Loucy (cell line): ENCODE data around the gene ACAD10.

Source experiments
- H2AFZ ChIP-seq: fragments of 200-600 bp; sonication (generic); 2 replicates; pipeline ENCODE4 v1.6.0; 2016; ENCODE audit warnings: antibody characterized with exemption, mild to moderate bottlenecking, low read length, moderate library complexity
- H3F3A ChIP-seq: fragments of 200-600 bp; 2 replicates; pipeline ENCODE4 v1.6.0; 2016; ENCODE audit warnings: antibody characterized with exemption, low read depth, mild to moderate bottlenecking
- H3K27me3 ChIP-seq: fragments of 200-600 bp; sonication (generic); 2 replicates; pipeline ENCODE4 v1.6.1; 2014; ENCODE audit warnings: low read length, mild to moderate bottlenecking; ENCODE audit not compliant: insufficient read depth, poor library complexity, severe bottlenecking
- H3K36me3 ChIP-seq: fragments of 200-600 bp; sonication (generic); 2 replicates; pipeline ENCODE4 v1.6.1; 2016; ENCODE audit warnings: low read length; ENCODE audit not compliant: insufficient read depth
- H3K4me1 ChIP-seq: fragments of 200-600 bp; sonication (generic); 2 replicates; pipeline ENCODE4 v1.5.1; 2014; ENCODE audit warnings: low read length, mild to moderate bottlenecking; ENCODE audit not compliant: insufficient read depth, poor library complexity, severe bottlenecking
- H3K4me2 ChIP-seq: fragments of 200-600 bp; sonication (generic); 2 replicates; pipeline ENCODE4 v1.6.0; 2014; ENCODE audit warnings: antibody characterized with exemption, low read length, low read depth, mild to moderate bottlenecking; ENCODE audit not compliant: poor library complexity, severe bottlenecking
- H3K4me3 ChIP-seq: fragments of 200-600 bp; sonication (generic); 2 replicates; pipeline ENCODE4 v1.5.1; 2014; ENCODE audit warnings: low read length, mild to moderate bottlenecking, mixed read lengths; ENCODE audit not compliant: poor library complexity, severe bottlenecking
- H3K79me2 ChIP-seq: fragments of 200-600 bp; sonication (generic); 2 replicates; pipeline ENCODE4 v1.6.1; 2014; ENCODE audit warnings: low read length; ENCODE audit not compliant: insufficient read depth
- H3K9ac ChIP-seq: fragments of 200-600 bp; sonication (generic); 2 replicates; pipeline ENCODE4 v1.6.0; 2014; ENCODE audit warnings: mild to moderate bottlenecking, low read depth, low read length, moderate library complexity; ENCODE audit not compliant: poor library complexity, severe bottlenecking
- H3K9me2 ChIP-seq: fragments of 200-600 bp; sonication (generic); replicated peaks from 2 replicates; pipeline ENCODE4 v1.6.1; 2016; ENCODE audit warnings: low read depth, low read length, mixed read lengths
- H3K9me3 ChIP-seq: fragments of 200-600 bp; sonication (generic); 2 replicates; pipeline ENCODE4 v1.6.1; 2014; ENCODE audit warnings: mild to moderate bottlenecking, antibody characterized with exemption, low read length, low read depth; ENCODE audit not compliant: insufficient read depth
- H4K20me1 ChIP-seq: fragments of 200-600 bp; sonication (generic); 2 replicates; pipeline ENCODE4 v1.6.0; 2014; ENCODE audit warnings: antibody characterized with exemption, low read length, mild to moderate bottlenecking; ENCODE audit not compliant: insufficient read depth, poor library complexity, severe bottlenecking
- CTCF ChIP-seq: fragments of 200-600 bp; sonication (generic); conservative IDR thresholded peaks from 2 replicates; pipeline ENCODE4 v1.5.1; 2014; ENCODE audit warnings: mild to moderate bottlenecking, antibody characterized with exemption, low read length
- EZH2phosphoT487 ChIP-seq: fragments of 200-600 bp; IDR thresholded peaks from 2 replicates; pipeline ENCODE4 v1.6.1; 2018; ENCODE audit warnings: antibody characterized with exemption, mild to moderate bottlenecking, moderate library complexity, borderline replicate concordance

ACAD10 gene

DNA sequence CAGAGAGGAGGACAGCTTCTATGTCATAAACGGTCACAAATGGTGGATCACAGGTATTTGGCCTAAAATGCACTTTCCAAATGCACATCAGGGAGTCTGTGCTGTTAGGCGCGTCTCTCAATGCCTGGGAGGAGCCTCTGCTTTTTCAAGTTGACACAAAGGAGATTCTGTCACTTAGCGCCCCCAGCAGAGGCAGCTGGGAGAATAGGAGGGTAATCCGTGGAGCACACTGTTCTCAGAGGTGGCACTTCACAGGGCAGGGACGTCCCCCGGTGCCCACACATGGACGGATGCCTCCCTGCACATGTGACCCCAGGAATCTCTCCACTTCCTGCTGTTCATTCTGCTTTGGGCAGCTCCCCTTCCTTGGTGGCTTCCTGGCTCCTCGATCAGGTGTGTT lies 61.5 kb downstream of the ACAD10 start:
- Histone ChIP-seq H3K9ac (no peak overlapping the region), H3K79me2 (no peaks in the 10 kb centered on the region), H3K36me3 (no peaks in the 10 kb centered on the region; the same call in 1 of the 2 replicates), H4K20me1 (no peaks in the 10 kb centered on the region), H3K4me1 (no peaks in the 10 kb centered on the region), H2AFZ (no peak overlapping the region), H3K4me3 (no peak overlapping the region), H3K9me2 (no peaks in the 10 kb centered on the region), H3K27me3 (no peaks in the 10 kb centered on the region), H3K9me3 (no peaks in the 10 kb centered on the region), H3F3A (no peaks in the 10 kb centered on the region), H3K4me2 (no peak overlapping the region)
- TF ChIP-seq CTCF (no peak), EZH2phosphoT487 (no peak)

DNA sequence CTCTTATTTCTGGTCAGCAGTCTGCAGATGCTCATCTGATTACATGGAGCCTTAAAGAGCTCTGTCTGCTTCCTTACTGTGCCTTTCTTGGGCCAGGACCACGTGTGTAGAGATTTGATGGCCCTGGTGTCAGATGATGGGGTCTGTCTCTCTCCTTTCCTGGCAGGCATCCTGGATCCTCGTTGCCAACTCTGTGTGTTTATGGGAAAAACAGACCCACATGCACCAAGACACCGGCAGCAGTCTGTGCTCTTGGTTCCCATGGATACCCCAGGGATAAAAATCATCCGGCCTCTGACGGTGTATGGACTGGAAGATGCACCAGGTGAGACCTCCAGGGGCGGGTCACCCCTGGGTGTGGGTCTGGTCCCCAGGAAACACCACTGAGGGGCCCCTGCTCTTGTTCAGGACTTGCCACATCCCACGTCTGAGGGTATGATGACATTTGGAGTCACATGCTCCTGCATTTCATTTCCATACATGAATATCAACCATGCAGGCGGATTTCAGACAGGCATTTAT lies 62.4 kb downstream of the ACAD10 start:
- no peaks in the 10 kb centered on the region for H3K9me3 ChIP-seq
- H4K20me1 ChIP-seq = no peaks in the 10 kb centered on the region
- TF ChIP-seq CTCF = no peak
- H2AFZ ChIP-seq = no peak overlapping the region
- H3K4me2 ChIP-seq = no peak overlapping the region
- no peak overlapping the region for H3K4me3 ChIP-seq
- H3K9ac ChIP-seq = no peak overlapping the region
- no peaks in the 10 kb centered on the region for H3K9me2 ChIP-seq
- H3F3A ChIP-seq = no peaks in the 10 kb centered on the region
- H3K36me3 ChIP-seq = no peaks in the 10 kb centered on the region; the same call in 1 of the 2 replicates
- no peaks in the 10 kb centered on the region for H3K4me1 ChIP-seq
- no peaks in the 10 kb centered on the region for H3K79me2 ChIP-seq
- no peaks in the 10 kb centered on the region for H3K27me3 ChIP-seq

- Histone ChIP-seq H3K4me1 (no peaks in the 10 kb centered on the region), H4K20me1 (no peaks in the 10 kb centered on the region), H2AFZ (no peak overlapping the region), H3K36me3 (no peaks in the 10 kb centered on the region; the same call in 1 of the 2 replicates), H3K27me3 (no peaks in the 10 kb centered on the region), H3K4me2 (no peak overlapping the region), H3K9ac (no peak overlapping the region), H3K9me2 (no peaks in the 10 kb centered on the region), H3K9me3 (no peaks in the 10 kb centered on the region), H3F3A (no peaks in the 10 kb centered on the region), H3K4me3 (no peak overlapping the region), H3K79me2 (no peaks in the 10 kb centered on the region)
- TF ChIP-seq EZH2phosphoT487 (no peak), CTCF (no peak)
Observed at GRCh38 chr12:111748867-111749266, 63.0 kb downstream of the ACAD10 start.
